Measurements from ENCODE around the gene PPP3CB. TPM values are rescaled to one million over a fixed set of nuclear protein-coding genes. Genes with fewer than 3 reads are reported as not detected.

PPP3CB gene
- total RNA-seq, 1 experiment from 2014 or later = 43.8 TPM

- H4K20me1 ChIP-seq (ENCODE audit: low read length) = no peaks in the 10 kb centered on the region
- no peak overlapping the region for H3K4me2 ChIP-seq (ENCODE audit: low read length)
- no peak overlapping the region for H3K4me3 ChIP-seq (ENCODE audit: low read length)
- ChIA-PET POLR2A (ENCODE audit: unreplicated experiment) (no interaction called here), CTCF (interaction anchor here (0.5 kb wide), 1 partner anchor 212 kb away, joined by 4 read pairs; no protein-coding TSS in a partner anchor)
- H2AFZ ChIP-seq (ENCODE audit: low read length) = no peak overlapping the region
- no TSS peak for BruUV-seq (replicated peaks)
- no peaks in the 10 kb centered on the region for H3K27me3 ChIP-seq (ENCODE audit: low read length)
- peaks cover 66% of the 10 kb centered on the region for H3K79me2 ChIP-seq (ENCODE audit: low read length)
- DNase-seq (no peak), ATAC-seq (no peak)
- peaks cover 5% of the 10 kb centered on the region; the same call in 1 of the 2 replicates for H3K36me3 ChIP-seq (ENCODE audit: low read depth, low read length)
- H3K9me2 ChIP-seq (replicated peaks; ENCODE audit: low read length) = no peaks in the 10 kb centered on the region
- no peaks in the 10 kb centered on the region for H3F3A ChIP-seq (ENCODE audit: low read length, unreplicated experiment)
- no peak overlapping the region for H3K9ac ChIP-seq (ENCODE audit: low read length)
- TF ChIP-seq CTCF (conservative IDR thresholded peaks at IDR 0.05; ENCODE audit: low read depth, low read length) (no peak), EZH2 (IDR thresholded peaks at IDR 0.05; ENCODE audit: low read length, unreplicated experiment) (no peak), EZH2phosphoT487 (IDR thresholded peaks at IDR 0.05; ENCODE audit: borderline replicate concordance, low read length) (no peak)
- H3K4me1 ChIP-seq (ENCODE audit: insufficient read depth, low read length) = no peaks in the 10 kb centered on the region
- H3K27ac ChIP-seq (ENCODE audit: low read length) = no peak overlapping the region
- no peaks in the 10 kb centered on the region for H3K9me3 ChIP-seq (ENCODE audit: low read length)
- intact Hi-C loops (cut with micrococcal nuclease) = no loop called here
Measured at GRCh38 chr10:73486601-73487000, 9.2 kb downstream of the PPP3CB start.

DNA sequence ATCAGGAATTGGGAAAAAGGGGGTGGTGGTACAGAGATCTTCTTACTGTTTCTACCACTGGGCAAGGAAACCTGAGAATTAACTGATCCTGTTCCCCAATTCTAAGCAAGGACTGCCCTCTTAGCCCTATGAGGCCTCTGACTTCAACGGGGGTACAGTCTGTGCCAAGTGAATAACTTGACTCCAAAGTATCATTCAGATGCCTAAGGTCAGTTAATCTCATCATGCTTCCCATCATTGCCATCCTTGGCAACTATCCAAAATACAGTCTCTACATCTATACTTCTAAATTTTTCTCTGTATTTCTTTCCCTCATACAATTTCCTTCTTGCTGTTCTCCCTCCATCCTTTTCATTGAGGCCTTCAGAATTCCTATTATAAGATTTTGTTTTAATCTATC, 10.5 kb downstream of the PPP3CB start:
- ChIA-PET CTCF (no interaction called here), POLR2A (ENCODE audit: unreplicated experiment) (no interaction called here)
- DNase-seq (no peak), ATAC-seq (no peak)
- Histone ChIP-seq H3F3A (ENCODE audit: low read length, unreplicated experiment) (no peaks in the 10 kb centered on the region), H3K4me1 (ENCODE audit: insufficient read depth, low read length) (peaks cover 6% of the 10 kb centered on the region), H2AFZ (ENCODE audit: low read length) (no peak overlapping the region), H3K9me3 (ENCODE audit: low read length) (no peaks in the 10 kb centered on the region), H4K20me1 (ENCODE audit: low read length) (no peaks in the 10 kb centered on the region), H3K4me2 (ENCODE audit: low read length) (no peak overlapping the region), H3K9ac (ENCODE audit: low read length) (no peak overlapping the region), H3K36me3 (ENCODE audit: low read depth, low read length) (peaks cover 5% of the 10 kb centered on the region; the same call in 1 of the 2 replicates), H3K9me2 (replicated peaks; ENCODE audit: low read length) (no peaks in the 10 kb centered on the region), H3K4me3 (ENCODE audit: low read length) (no peak overlapping the region), H3K79me2 (ENCODE audit: low read length) (peaks cover 63% of the 10 kb centered on the region), H3K27me3 (ENCODE audit: low read length) (no peaks in the 10 kb centered on the region), H3K27ac (ENCODE audit: low read length) (no peak overlapping the region)
- no peak for TF ChIP-seq CTCF (conservative IDR thresholded peaks at IDR 0.05; ENCODE audit: low read depth, low read length)
- no peak for TF ChIP-seq EZH2 (IDR thresholded peaks at IDR 0.05; ENCODE audit: low read length, unreplicated experiment)
- no TSS peak for BruUV-seq (replicated peaks)
- intact Hi-C loops (cut with micrococcal nuclease) = no loop called here

DNA sequence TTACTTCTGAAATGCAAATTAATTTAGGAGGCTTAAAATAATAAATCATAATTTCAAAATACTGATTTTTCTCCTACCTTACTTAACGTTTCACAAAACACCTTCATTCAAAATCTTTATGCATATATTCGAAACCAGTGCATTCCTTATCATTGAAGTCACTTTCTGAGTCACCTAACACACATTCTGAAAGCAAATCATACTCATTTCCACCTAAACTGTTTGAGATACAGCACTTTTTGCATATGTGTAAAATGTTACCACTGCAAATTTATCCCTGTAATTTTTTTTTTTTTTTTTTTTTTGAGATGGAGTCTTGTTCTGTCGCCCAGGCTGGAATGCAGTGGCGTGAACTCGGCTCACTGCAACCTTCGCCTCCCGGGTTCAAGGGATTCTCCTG, 15.7 kb downstream of the PPP3CB start:
- no peaks in the 10 kb centered on the region for H3K27me3 ChIP-seq (ENCODE audit: low read length)
- peaks cover 35% of the 10 kb centered on the region for H3K36me3 ChIP-seq (ENCODE audit: low read depth, low read length)
- H3K9ac ChIP-seq (ENCODE audit: low read length) = no peak overlapping the region
- no TSS peak for BruUV-seq (replicated peaks)
- ATAC-seq (peak; percentile 89), DNase-seq (peak; percentile 98)
- no peaks in the 10 kb centered on the region for H3K9me3 ChIP-seq (ENCODE audit: low read length)
- intact Hi-C loops (cut with micrococcal nuclease) = loop anchor here (1.0 kb wide), 2 partner anchors 15 to 41 kb away; no protein-coding TSS in a partner anchor
- H3F3A ChIP-seq (ENCODE audit: low read length, unreplicated experiment) = no peaks in the 10 kb centered on the region
- ChIA-PET CTCF (no interaction called here), POLR2A (ENCODE audit: unreplicated experiment) (interaction anchor here (1.1 kb wide), 1 partner anchor 16 kb away, joined by 8 read pairs; the partner anchor contains the start of gene PPP3CB)
- H3K79me2 ChIP-seq (ENCODE audit: low read length) = peaks cover 23% of the 10 kb centered on the region
- peaks cover 19% of the 10 kb centered on the region for H3K4me1 ChIP-seq (ENCODE audit: insufficient read depth, low read length)
- peak overlapping the region; percentile 27 for H3K4me2 ChIP-seq (ENCODE audit: low read length)
- no peak overlapping the region for H3K27ac ChIP-seq (ENCODE audit: low read length)
- H2AFZ ChIP-seq (ENCODE audit: low read length) = no peak overlapping the region
- H3K9me2 ChIP-seq (replicated peaks; ENCODE audit: low read length) = no peaks in the 10 kb centered on the region
- peak overlapping the region; percentile 0; the same call in 1 of the 2 replicates for H3K4me3 ChIP-seq (ENCODE audit: low read length)
- no peak for TF ChIP-seq EZH2 (IDR thresholded peaks at IDR 0.05; ENCODE audit: low read length, unreplicated experiment)
- no peak for TF ChIP-seq CTCF (conservative IDR thresholded peaks at IDR 0.05; ENCODE audit: low read depth, low read length)
- no peak for TF ChIP-seq EZH2phosphoT487 (IDR thresholded peaks at IDR 0.05; ENCODE audit: borderline replicate concordance, low read length)
- no peaks in the 10 kb centered on the region for H4K20me1 ChIP-seq (ENCODE audit: low read length)
